Stimulated activated CD4-positive, alpha-beta T cell treated with anti-CD3 and anti-CD28 coated beads, Interleukin-1b, Interleukin-23, amount 100 ng/mL, for 24 hours (primary cell): ENCODE data around the gene PIK3R5.

ENCODE experiments used
- DNase-seq, 4 experiments: peaks; one replicate each; pipeline ENCODE4 v3.0.0-alpha.2; 2020; ENCODE audit warnings: low read depth in 4 of 4, low spot score in 1 of 4

The PIK3R5 gene

GRCh38 chr17:8925141-8925540 lies 40.4 kb downstream of the PIK3R5 start:
- DNase-seq: no peak

GRCh38 chr17:8924595-8924994 lies 40.9 kb downstream of the PIK3R5 start:
- no peak for DNase-seq

DNA sequence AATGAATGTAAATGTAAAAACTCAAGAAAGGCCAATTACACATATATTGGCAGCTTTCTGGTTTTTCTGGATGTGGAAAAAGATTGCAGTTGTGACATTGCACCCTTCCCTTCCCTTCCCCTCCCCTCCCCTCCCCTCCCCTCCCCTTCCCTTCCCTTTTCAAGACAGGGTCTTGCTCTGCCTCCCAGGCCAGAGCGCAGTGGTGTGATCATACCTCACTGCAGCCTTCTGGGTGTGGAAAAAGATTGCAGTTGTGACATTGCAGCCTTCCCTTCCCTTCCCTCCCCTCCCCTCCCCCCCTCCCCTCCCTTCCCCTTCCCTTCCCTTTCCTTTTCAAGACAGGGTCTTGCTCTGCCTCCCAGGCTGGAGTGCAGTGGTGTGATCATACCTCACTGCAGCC lies 41.7 kb downstream of the PIK3R5 start:
- DNase-seq: no peak

- no peak for DNase-seq
These were observed 42.6 kb downstream of the PIK3R5 start for GRCh38 chr17:8922928-8923327.

DNA sequence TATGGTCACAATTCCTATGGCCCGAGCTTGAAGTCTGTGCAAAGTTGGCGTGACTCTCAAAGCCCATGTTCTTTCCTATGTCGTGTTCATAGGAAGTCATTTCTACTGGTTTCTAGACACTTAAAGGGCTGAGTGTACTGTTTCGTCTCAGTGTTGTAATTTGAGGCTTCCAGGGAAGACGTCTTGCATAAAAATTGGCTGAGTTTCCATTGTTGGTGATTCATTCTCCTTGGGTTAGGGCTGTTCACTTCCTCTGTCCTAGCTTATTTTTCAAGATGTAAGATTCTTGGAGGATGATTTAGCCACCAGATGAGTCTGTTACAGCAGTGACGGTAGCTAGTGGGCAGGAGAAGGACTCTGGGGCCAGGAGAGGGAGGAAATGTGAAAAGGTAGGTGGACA lies 43.1 kb downstream of the PIK3R5 start:
- DNase-seq: no peak

- no peak for DNase-seq
These were observed 44.4 kb downstream of the PIK3R5 start for GRCh38 chr17:8921147-8921546.

- DNase-seq: no peak
These were observed 46.6 kb downstream of the PIK3R5 start for GRCh38 chr17:8918807-8919465.

GRCh38 chr17:8916466-8916865 lies 49.0 kb downstream of the PIK3R5 start:
- no peak for DNase-seq

GRCh38 chr17:8914554-8914953 lies 51.0 kb downstream of the PIK3R5 start:
- no peak for DNase-seq

DNA sequence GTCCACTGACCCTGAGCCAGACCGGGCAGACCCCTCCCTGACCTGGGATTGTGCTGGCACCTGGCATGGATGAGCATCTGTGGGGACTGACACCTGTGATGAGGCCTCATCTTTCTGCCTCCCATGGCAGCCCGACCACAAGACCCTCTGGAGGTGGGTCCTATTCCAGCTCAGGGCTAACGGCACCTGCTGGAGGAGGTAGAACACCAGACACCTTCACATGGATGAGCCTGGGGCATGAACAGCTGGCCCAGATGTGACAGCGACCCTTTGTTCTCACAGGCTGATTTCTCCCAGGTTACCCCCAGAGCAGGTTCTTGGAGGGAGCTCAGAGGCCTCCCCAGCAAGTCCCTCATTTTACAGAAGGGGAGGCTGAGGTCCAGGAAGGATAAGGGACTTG lies 51.6 kb downstream of the PIK3R5 start:
- DNase-seq: no peak

- DNase-seq: no peak
These were observed 52.4 kb downstream of the PIK3R5 start for GRCh38 chr17:8913091-8913490.

DNA sequence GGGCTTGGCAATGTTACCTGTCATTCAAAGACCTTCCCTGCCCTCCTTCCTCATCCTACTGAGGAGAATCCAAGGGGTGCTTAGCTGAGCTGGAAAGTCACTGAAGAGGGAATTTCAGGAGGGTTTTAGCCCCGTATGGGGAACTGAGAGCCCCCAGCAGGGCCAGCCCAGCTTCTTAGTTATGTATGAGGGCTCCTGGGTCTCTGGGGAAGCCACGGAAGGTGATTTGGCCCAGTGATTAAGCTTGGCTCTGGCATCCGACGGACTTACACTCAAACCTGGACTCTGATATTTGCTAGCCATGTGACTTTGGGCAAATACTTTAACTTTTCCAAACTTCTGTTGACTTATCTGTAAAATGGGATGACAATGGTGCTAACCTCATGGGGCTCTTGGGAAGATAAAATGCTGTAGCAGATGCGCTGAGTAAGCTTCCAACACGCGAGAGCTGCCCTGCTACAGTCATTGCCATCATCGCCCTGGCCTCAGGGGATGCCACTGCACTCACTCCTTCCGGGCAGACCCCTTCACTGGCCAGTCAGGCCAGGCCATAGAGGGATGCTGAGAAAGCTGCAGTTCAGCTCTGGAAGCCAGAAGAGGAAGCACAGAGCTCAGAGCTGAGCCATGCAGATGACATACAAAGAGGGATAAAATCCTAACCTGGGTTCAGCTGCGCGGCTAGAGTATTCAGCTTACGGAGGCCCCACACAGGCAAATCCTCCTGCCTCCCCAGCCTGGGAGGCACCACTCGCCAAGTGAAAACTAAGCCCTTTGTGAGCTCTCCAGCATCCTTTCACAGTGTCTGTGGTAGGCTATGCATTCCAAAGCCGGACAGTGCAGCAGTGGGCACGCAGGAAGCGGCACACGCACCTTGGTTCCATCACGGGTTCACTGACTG lies 53.2 kb downstream of the PIK3R5 start:
- DNase-seq: no peak

DNA sequence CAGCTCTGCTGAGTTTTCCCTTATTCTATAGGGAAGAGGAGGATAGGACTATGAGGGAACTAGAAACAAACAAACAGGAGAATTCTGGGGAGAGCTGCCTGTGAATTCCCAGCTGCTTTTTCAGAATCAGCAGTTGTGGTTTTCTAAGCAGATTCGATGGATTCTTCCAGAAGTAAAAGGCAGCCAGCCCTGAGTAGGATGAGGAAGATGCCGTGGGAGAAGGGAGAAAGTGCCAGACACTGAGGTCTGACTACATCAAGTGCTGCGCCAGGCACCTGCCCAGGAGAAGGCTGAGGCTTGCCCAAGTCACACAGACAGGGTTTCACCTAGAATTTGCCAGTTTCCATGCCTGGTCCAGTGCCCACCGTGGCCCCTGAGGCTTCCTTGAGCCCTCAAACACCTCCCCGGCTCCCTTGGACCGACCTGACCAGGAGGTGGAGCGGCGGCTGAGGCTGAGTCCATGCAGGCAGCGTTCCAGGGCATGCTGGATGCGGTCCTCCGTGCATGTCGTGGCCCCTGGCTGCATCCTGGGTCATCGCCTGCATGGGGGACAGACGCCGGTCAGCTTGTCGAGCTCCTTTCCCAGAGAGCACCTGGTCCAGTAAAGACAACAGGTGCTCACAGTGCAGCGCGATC lies 54.4 kb downstream of the PIK3R5 start:
- no peak for DNase-seq

DNA sequence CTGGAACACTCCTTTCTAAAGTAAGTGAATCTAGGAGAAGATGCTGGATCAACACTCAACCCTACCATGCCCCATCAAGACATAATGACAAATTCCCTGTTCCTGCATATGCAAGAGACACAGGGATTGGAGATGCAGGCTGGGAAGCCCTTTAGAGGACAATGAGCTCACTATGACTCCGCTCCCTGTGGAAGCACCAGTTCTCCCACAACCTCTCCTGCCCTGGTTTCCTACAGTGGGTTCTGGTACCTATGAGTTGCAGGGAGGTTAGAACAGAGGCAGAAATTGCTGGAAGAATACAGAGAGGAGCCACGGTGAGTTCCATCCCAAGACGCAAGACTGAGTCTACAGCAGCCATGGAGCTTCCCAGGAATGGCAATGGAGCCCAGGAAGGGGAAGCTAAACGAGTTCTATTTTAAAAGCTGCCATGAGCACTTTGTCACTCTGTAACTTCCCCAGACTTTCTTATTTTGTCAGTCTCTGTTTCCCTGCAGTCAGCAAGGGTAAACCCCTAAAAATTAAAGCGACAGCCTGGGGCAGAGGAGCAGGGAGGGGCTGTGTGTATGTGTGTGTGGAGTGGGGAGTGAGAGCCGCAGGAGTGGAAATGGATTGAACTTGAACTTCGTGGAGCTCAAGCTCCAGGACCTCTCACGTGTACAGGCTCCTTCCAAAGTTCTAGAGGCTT lies 55.8 kb downstream of the PIK3R5 start:
- DNase-seq: no peak

DNA sequence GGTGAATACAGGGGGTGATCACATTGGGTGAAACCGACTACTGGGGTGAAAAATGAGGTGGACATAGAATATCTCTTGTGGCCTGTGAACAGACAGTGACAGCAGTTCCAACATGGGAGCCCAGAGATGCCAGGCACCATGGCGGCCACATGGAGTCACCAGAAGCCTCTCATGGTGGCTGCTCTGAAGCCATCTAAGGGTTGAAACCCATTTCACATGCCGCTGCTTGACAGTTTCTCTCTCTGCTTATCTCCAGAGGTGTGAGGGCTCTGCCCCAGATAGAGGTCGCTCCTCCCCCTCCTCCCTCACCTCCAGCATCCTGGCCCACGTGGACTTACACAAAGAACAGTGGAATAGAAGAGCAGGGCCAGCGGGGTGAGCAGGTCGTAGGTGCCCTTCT lies 60.2 kb downstream of the PIK3R5 start:
- DNase-seq: no peak

- no peak for DNase-seq
These were observed 60.8 kb downstream of the PIK3R5 start for GRCh38 chr17:8904686-8905085.

- no peak for DNase-seq
These were observed 61.3 kb downstream of the PIK3R5 start for GRCh38 chr17:8904201-8904600.

GRCh38 chr17:8900626-8901585 lies 64.6 kb downstream of the PIK3R5 start:
- no peak for DNase-seq

DNA sequence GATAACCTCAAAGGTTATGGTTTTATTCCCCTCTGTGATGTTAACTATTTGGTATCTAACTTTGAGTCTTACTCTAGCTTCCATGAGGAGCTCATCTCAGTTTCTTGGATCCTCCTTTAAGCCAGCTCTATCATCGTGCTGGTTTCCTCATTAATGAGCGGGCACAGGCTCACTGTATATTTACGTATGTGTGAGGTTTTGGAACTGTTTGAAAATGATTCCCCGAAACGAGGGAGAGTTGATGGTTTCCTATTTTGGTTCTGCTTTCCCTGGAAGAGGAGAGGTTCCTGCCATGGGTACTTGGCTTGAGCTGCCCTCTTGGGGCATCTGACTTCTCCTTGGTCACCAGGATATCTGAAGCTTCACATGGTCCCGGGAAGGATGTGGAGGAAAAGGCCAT lies 65.3 kb downstream of the PIK3R5 start:
- DNase-seq: no peak

- DNase-seq: no peak
These were observed 66.9 kb downstream of the PIK3R5 start for GRCh38 chr17:8898636-8899035.
